ENCODE data around the gene CLPTM1L.

The CLPTM1L gene

GRCh38 chr5:1391691-1392090, 46.8 kb upstream of the CLPTM1L start:
- H3K9me3 ChIP-seq = no peaks in the 10 kb centered on the region
- TF ChIP-seq CTCF (IDR thresholded peaks at IDR 0.05) = no peak

DNA sequence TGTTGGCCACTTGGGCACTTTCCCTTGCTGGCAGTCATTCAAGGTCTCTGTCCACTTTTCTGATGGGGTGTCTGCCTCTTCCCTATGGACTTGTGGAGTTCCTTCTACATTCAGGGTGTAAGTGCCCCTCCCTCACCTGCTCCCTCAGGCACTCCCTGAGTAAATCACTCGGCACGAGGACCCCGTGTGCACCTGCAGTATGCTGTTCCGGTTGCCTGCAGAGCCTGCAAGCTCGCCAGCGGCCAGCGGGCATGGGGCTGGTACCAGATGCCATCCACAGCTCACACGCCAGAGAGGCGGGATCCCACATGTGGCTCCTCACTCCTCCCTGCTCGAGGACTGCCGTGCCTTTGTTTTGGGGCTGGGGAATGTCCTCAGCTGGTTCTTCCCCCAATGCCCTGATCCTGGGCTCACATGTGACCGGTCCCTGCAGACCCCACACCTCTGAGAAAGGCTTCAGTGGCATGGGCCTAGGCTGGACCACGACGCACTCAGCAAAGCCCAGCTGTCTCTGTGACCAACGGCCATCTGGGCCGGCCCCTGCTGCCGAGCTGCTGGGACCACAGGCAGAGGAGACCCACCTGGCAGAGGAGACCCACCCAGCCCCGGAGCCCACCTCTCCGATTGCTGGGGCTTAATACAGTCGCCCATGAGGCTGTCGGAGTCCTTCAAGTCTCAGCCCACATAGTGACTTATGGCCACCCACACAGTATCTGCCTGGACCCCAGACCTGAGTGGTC, 46.1 kb upstream of the CLPTM1L start:
- Histone ChIP-seq H3K4me3 (ENCODE audit: low read depth in 1 of 2, low read length in 1 of 2) (no peak overlapping the region), H3K27ac (no peak overlapping the region), H3K4me1 (ENCODE audit: control insufficient read depth in 1 of 2, insufficient read depth in 1 of 2, low read depth in 1 of 2, low read length in 1 of 2) (peaks cover 4 to 7% of the 10 kb centered on the region in 2 experiments), H3K27me3 (peaks cover 98% of the 10 kb centered on the region), H3K9me3 (no peaks in the 10 kb centered on the region), H3K36me3 (no peaks in the 10 kb centered on the region)
- TF ChIP-seq CTCF (IDR thresholded peaks at IDR 0.05) = no peak

More at GRCh38 chr5:1391691-1392090, 46.8 kb upstream of the CLPTM1L start:
- peaks cover 98% of the 10 kb centered on the region for H3K27me3 ChIP-seq
- no peak overlapping the region for H3K27ac ChIP-seq
- no peak overlapping the region for H3K4me3 ChIP-seq (ENCODE audit: low read depth in 1 of 2, low read length in 1 of 2)
- peaks cover under 1% of the 10 kb centered on the region in 2 experiments for H3K4me1 ChIP-seq (ENCODE audit: control insufficient read depth in 1 of 2, insufficient read depth in 1 of 2, low read depth in 1 of 2, low read length in 1 of 2)
- no peaks in the 10 kb centered on the region for H3K36me3 ChIP-seq

- H3K9me3 ChIP-seq = no peaks in the 10 kb centered on the region
- H3K36me3 ChIP-seq = no peaks in the 10 kb centered on the region
- no peak for TF ChIP-seq CTCF (IDR thresholded peaks at IDR 0.05)
- H3K4me1 ChIP-seq (ENCODE audit: control insufficient read depth in 1 of 2, insufficient read depth in 1 of 2, low read depth in 1 of 2, low read length in 1 of 2) = peaks cover 9 to 11% of the 10 kb centered on the region in 2 experiments
- H3K27ac ChIP-seq = no peak overlapping the region
- peaks cover 98% of the 10 kb centered on the region for H3K27me3 ChIP-seq
- H3K4me3 ChIP-seq (ENCODE audit: low read depth in 1 of 2, low read length in 1 of 2) = no peak overlapping the region
Observed at GRCh38 chr5:1390333-1390732, 45.4 kb upstream of the CLPTM1L start.

DNA sequence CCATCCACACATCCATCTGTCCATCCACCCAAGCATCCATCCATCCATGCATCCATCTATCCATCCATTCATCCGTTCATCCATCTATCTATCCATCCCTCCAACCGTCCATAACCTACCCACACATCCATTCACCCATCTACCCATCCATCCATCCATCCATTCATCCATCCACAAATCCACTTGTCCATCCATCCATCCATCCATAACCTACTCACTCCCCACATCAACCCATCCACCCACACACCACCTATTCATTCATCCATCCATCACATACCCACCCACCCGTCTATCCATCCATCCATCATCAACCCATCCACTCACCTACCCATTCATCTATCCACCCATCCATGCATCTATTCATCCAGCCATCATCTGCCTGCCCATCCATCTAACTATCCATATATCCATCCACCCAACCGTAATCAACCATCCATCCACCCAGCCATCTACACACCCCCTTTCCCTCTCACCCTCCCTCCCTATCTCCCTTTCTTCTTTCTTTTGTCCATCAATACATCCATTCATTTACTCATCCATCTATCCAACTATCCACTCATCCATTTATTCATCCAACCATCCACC, 43.6 kb upstream of the CLPTM1L start:
- Histone ChIP-seq H3K27me3 (peaks cover 98% of the 10 kb centered on the region), H3K4me1 (ENCODE audit: control insufficient read depth in 1 of 2, insufficient read depth in 1 of 2, low read depth in 1 of 2, low read length in 1 of 2) (peaks cover 10 to 11% of the 10 kb centered on the region in 2 experiments), H3K4me3 (ENCODE audit: low read depth in 1 of 2, low read length in 1 of 2) (no peak overlapping the region), H3K36me3 (no peaks in the 10 kb centered on the region), H3K9me3 (no peaks in the 10 kb centered on the region), H3K27ac (no peak overlapping the region)
- no peak for TF ChIP-seq CTCF (IDR thresholded peaks at IDR 0.05)

DNA sequence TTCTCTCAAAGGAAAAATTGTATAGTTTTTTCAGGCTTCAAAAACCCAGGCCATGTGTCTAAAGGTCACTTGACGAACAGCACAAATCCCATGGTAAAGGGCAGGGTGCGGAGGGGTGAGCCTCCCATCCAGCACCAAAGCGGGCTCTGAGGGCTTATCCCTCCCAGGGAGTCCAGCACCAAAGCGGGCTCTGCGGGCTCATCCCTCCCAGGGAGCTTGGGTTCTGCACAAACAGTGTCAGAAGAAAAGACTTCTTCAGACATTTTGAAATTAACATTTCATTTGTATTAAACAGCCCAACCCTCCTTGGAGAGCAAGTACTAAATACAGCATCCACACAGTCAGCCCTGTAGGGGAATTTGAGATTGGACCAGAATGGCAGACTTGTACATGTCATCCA, 43.0 kb upstream of the CLPTM1L start:
- peaks cover 95% of the 10 kb centered on the region for H3K27me3 ChIP-seq
- peaks cover 10 to 11% of the 10 kb centered on the region in 2 experiments for H3K4me1 ChIP-seq (ENCODE audit: control insufficient read depth in 1 of 2, insufficient read depth in 1 of 2, low read depth in 1 of 2, low read length in 1 of 2)
- no peak for TF ChIP-seq CTCF (IDR thresholded peaks at IDR 0.05)
- no peaks in the 10 kb centered on the region for H3K9me3 ChIP-seq
- no peak overlapping the region for H3K27ac ChIP-seq
- H3K4me3 ChIP-seq (ENCODE audit: low read depth in 1 of 2, low read length in 1 of 2) = no peak overlapping the region
- H3K36me3 ChIP-seq = no peaks in the 10 kb centered on the region
